Activated B cell treated with CpG ODN at 0.5 μM for 24 hours (primary cell): ENCODE results near the gene ADAMTSL1. TPM values are rescaled to one million over a fixed set of nuclear protein-coding genes. Genes with fewer than 3 reads are reported as not detected.
A peak's percentile ranks its signal among the peaks of the same experiment; 100 is the strongest.

Experiments
- ATAC-seq: fragments of 200-7000 bp; cut with Tn5 transposase; one replicate; pipeline ENCODE4 v1.10.0; 2021; ENCODE audit warnings: low read depth, mild to moderate bottlenecking, moderate library complexity
- CTCF ChIA-PET: fragments of 350-600 bp; sonication (Branson Sonifier 250); formaldehyde crosslinking; loops from one replicate; lab custom pipeline; 2021; ENCODE audit warnings: antibody characterized with exemption; lab: Charles Lee
- POLR2A ChIA-PET: fragments of 350-600 bp; sonication (Branson Sonifier 250); formaldehyde crosslinking; loops from one replicate; lab custom pipeline; 2021; ENCODE audit warnings: antibody characterized with exemption; lab: Charles Lee
- DNase-seq: peaks from one replicate; pipeline ENCODE4 v3.0.0; 2022
- H3K27ac Mint-ChIP-seq: one replicate; pipeline ENCODE4 v1.8.0; 2020; ENCODE audit warnings: mixed read lengths
- H3K27me3 Mint-ChIP-seq: one replicate; pipeline ENCODE4 v1.8.0; 2021; ENCODE audit warnings: mixed read lengths
- H3K36me3 Mint-ChIP-seq: one replicate; pipeline ENCODE4 v1.8.0; 2021; ENCODE audit warnings: low read depth, mixed read lengths
- H3K4me1 Mint-ChIP-seq: one replicate; pipeline ENCODE4 v1.8.0; 2021; ENCODE audit warnings: mixed read lengths
- H3K4me3 Mint-ChIP-seq: one replicate; pipeline ENCODE4 v1.8.0; 2020; ENCODE audit warnings: mild to moderate bottlenecking, mixed read lengths
- H3K9me3 Mint-ChIP-seq: one replicate; pipeline ENCODE4 v1.8.0; 2020; ENCODE audit warnings: mixed read lengths
- CTCF ChIP-seq: fragments of 200-600 bp; IDR thresholded peaks from one replicate; pipeline ENCODE4 v1.8.0; 2022; ENCODE audit warnings: antibody characterized with exemption, mild to moderate bottlenecking
- intact Hi-C: fragments of 100-400 bp; cut with micrococcal nuclease; formaldehyde crosslinking; loops from one replicate; pipeline ENCODE4 v1.15.1; 2024
- total RNA-seq: library from RNA; stranded (reverse); gene quantifications from 2 replicates; pipeline ENCODE4 v1.2.3, GENCODE V29; 2022

Gene ADAMTSL1
- total RNA-seq, 1 donor from 2014 or later = not detected

- POLR2A ChIA-PET = no interaction called here
- intact Hi-C loops = no loop called here
- no peak overlapping the region for H3K4me3 Mint-ChIP-seq
- ATAC-seq (no peak), DNase-seq (no peak)
- no peaks in the 10 kb centered on the region for H3K4me1 Mint-ChIP-seq
- CTCF ChIA-PET = no interaction called here
- no peak for TF ChIP-seq CTCF
- peak overlapping the region; percentile 13 for H3K27ac Mint-ChIP-seq
- no peaks in the 10 kb centered on the region for H3K36me3 Mint-ChIP-seq
- H3K27me3 Mint-ChIP-seq = no peaks in the 10 kb centered on the region
- H3K9me3 Mint-ChIP-seq = no peaks in the 10 kb centered on the region
These were observed 317.1 kb downstream of the ADAMTSL1 start for GRCh38 chr9:18791074-18791473.

- no peak for TF ChIP-seq CTCF
- CTCF ChIA-PET = no interaction called here
- intact Hi-C loops = no loop called here
- no peaks in the 10 kb centered on the region for H3K4me1 Mint-ChIP-seq
- DNase-seq (no peak), ATAC-seq (no peak)
- no peaks in the 10 kb centered on the region for H3K36me3 Mint-ChIP-seq
- H3K27ac Mint-ChIP-seq = no peak overlapping the region
- H3K27me3 Mint-ChIP-seq = no peaks in the 10 kb centered on the region
- POLR2A ChIA-PET = no interaction called here
- H3K9me3 Mint-ChIP-seq = no peaks in the 10 kb centered on the region
- no peak overlapping the region for H3K4me3 Mint-ChIP-seq
These were observed 319.2 kb downstream of the ADAMTSL1 start for GRCh38 chr9:18793122-18793521.

GRCh38 chr9:18795947-18796671 lies 322.2 kb downstream of the ADAMTSL1 start:
- DNase-seq (no peak), ATAC-seq (no peak)
- POLR2A ChIA-PET = no interaction called here
- CTCF ChIA-PET = no interaction called here
- Mint-ChIP-seq H3K4me1 (no peaks in the 10 kb centered on the region), H3K4me3 (no peak overlapping the region), H3K27ac (no peak overlapping the region), H3K9me3 (no peaks in the 10 kb centered on the region), H3K36me3 (no peaks in the 10 kb centered on the region), H3K27me3 (no peaks in the 10 kb centered on the region)
- TF ChIP-seq CTCF = no peak
- intact Hi-C loops = no loop called here

GRCh38 chr9:18796696-18797270 lies 322.8 kb downstream of the ADAMTSL1 start:
- H3K4me1 Mint-ChIP-seq = no peaks in the 10 kb centered on the region
- no peaks in the 10 kb centered on the region for H3K36me3 Mint-ChIP-seq
- intact Hi-C loops = no loop called here
- ChIA-PET POLR2A (no interaction called here), CTCF (no interaction called here)
- H3K27me3 Mint-ChIP-seq = no peaks in the 10 kb centered on the region
- no peak for TF ChIP-seq CTCF
- H3K4me3 Mint-ChIP-seq = no peak overlapping the region
- H3K27ac Mint-ChIP-seq = no peak overlapping the region
- peaks cover 5% of the 10 kb centered on the region for H3K9me3 Mint-ChIP-seq
- no peak for DNase-seq
- ATAC-seq = no peak

GRCh38 chr9:18798106-18798505 lies 324.2 kb downstream of the ADAMTSL1 start:
- CTCF ChIA-PET = no interaction called here
- H3K27ac Mint-ChIP-seq = no peak overlapping the region
- intact Hi-C loops = no loop called here

More at GRCh38 chr9:18798106-18798505, 324.2 kb downstream of the ADAMTSL1 start:
- POLR2A ChIA-PET = no interaction called here
- Mint-ChIP-seq H3K4me3 (no peak overlapping the region), H3K27me3 (no peaks in the 10 kb centered on the region), H3K4me1 (no peaks in the 10 kb centered on the region), H3K9me3 (peaks cover 9% of the 10 kb centered on the region), H3K36me3 (no peaks in the 10 kb centered on the region)
- ATAC-seq (no peak), DNase-seq (no peak)
- no peak for TF ChIP-seq CTCF
